Muscle of leg (tissue), 11 donors: ENCODE results near the gene MAD1L1. TPM values are rescaled to one million over a fixed set of nuclear protein-coding genes. Genes with fewer than 3 reads are reported as not detected.
"Not testable (repeated sequence)": the region's sequence is repeated elsewhere in the genome, so short reads cannot be mapped to it uniquely, and the experiment has no call there.

ENCODE experiments used
- DNase-seq: peaks from one replicate; pipeline ENCODE4 v3.0.0; 2013
- H3K27ac ChIP-seq: one replicate; pipeline ENCODE4 v1.5.1; 2013; ENCODE audit warnings: mild to moderate bottlenecking, low read length, control low read depth
- H3K27me3 ChIP-seq: one replicate; pipeline ENCODE4 v1.6.1; 2013; ENCODE audit warnings: low read length; ENCODE audit not compliant: control insufficient read depth, insufficient read depth
- H3K36me3 ChIP-seq: one replicate; pipeline ENCODE4 v1.6.1; 2013; ENCODE audit warnings: low read length; ENCODE audit not compliant: control insufficient read depth, insufficient read depth
- H3K4me1 ChIP-seq: one replicate; pipeline ENCODE4 v1.6.1; 2013; ENCODE audit warnings: low read length; ENCODE audit not compliant: control insufficient read depth, insufficient read depth
- H3K4me3 ChIP-seq: one replicate; pipeline ENCODE4 v1.5.1; 2013; ENCODE audit warnings: low read length, control low read depth
- H3K9me3 ChIP-seq: replicated peaks from 2 replicates; pipeline ENCODE4 v1.6.1; 2013; ENCODE audit warnings: low read depth, low read length; ENCODE audit not compliant: control insufficient read depth
- WGBS: methylation state at CpG from one replicate; pipeline ENCODE4 v1.1.5; 2013; ENCODE audit warnings: missing lambda C conversion rate; ENCODE audit not compliant: insufficient coverage; 5-methylcytosine and 5-hydroxymethylcytosine counted together
- polyA plus RNA-seq, 8 donors: library from polyadenylated mRNA; unstranded; fragments of 120-200 nt; gene quantifications; one replicate each; pipeline versions ENCODE4 v1.2.1 to v1.2.3, GENCODE V29; 2013; ENCODE audit warnings: inconsistent platforms in 1 of 8, low replicate concordance in 1 of 8; ENCODE audit not compliant: insufficient read length in 8 of 8, insufficient read depth in 1 of 8
- total RNA-seq: library from RNA; stranded (reverse); fragments of 120-200 nt; gene quantifications from one replicate; pipeline ENCODE4 v1.2.4, GENCODE V29; 2013

The MAD1L1 gene
- total and polyA plus RNA-seq, 9 donors: 19.1 to 38.7 (median 21.8) TPM

- H3K27me3 ChIP-seq: no peaks in the 10 kb centered on the region
- WGBS: 80% methylated on average over 18 of the region's 19 CpGs
- H3K4me1 ChIP-seq: no peaks in the 10 kb centered on the region
- no peak overlapping the region for H3K4me3 ChIP-seq
- H3K36me3 ChIP-seq: peaks cover 14% of the 10 kb centered on the region
- peaks cover 2% of the 10 kb centered on the region for H3K9me3 ChIP-seq
- no peak overlapping the region for H3K27ac ChIP-seq
- no peak for DNase-seq
Measured at GRCh38 chr7:1981201-1981877, 251.4 kb downstream of the MAD1L1 start.

GRCh38 chr7:1979591-1980560, 252.9 kb downstream of the MAD1L1 start:
- no peak for DNase-seq
- H3K27ac ChIP-seq: no peak overlapping the region
- H3K27me3 ChIP-seq: no peaks in the 10 kb centered on the region
- H3K9me3 ChIP-seq: peaks cover 2% of the 10 kb centered on the region
- H3K4me1 ChIP-seq: peaks cover under 1% of the 10 kb centered on the region
- no peak overlapping the region for H3K4me3 ChIP-seq
- H3K36me3 ChIP-seq: peaks cover 14% of the 10 kb centered on the region
- 85% methylated on average over 38 of the region's 40 CpGs for WGBS

GRCh38 chr7:1978656-1979590, 253.8 kb downstream of the MAD1L1 start:
- DNase-seq: no peak
- WGBS: 96% methylated on average over 30 of the region's 31 CpGs
- Histone ChIP-seq H3K4me3 (no peak overlapping the region), H3K4me1 (peaks cover 7% of the 10 kb centered on the region), H3K9me3 (peaks cover 2% of the 10 kb centered on the region), H3K36me3 (peaks cover 14% of the 10 kb centered on the region), H3K27ac (no peak overlapping the region), H3K27me3 (no peaks in the 10 kb centered on the region)

- H3K9me3 ChIP-seq: peaks cover 2% of the 10 kb centered on the region
- WGBS: over 99% methylated on average over 11 of the region's 15 CpGs
- H3K27me3 ChIP-seq: no peaks in the 10 kb centered on the region
- no peak overlapping the region for H3K27ac ChIP-seq
- H3K36me3 ChIP-seq: peaks cover 14% of the 10 kb centered on the region
- no peak for DNase-seq
- no peak overlapping the region for H3K4me3 ChIP-seq
- H3K4me1 ChIP-seq: peaks cover 11% of the 10 kb centered on the region
Measured at GRCh38 chr7:1977876-1978441, 254.8 kb downstream of the MAD1L1 start.

GRCh38 chr7:1977059-1977875, 255.5 kb downstream of the MAD1L1 start:
- Histone ChIP-seq H3K36me3 (peaks cover 14% of the 10 kb centered on the region), H3K4me1 (peaks cover 11% of the 10 kb centered on the region), H3K4me3 (no peak overlapping the region), H3K27ac (no peak overlapping the region), H3K9me3 (peaks cover 2% of the 10 kb centered on the region), H3K27me3 (no peaks in the 10 kb centered on the region)
- no peak for DNase-seq
- 94% methylated on average over 36 of the region's 44 CpGs for WGBS

GRCh38 chr7:1976521-1976920, 256.2 kb downstream of the MAD1L1 start:
- WGBS: 73% methylated on average over 6 of the region's 8 CpGs
- H3K27ac ChIP-seq, DNase-seq, H3K4me3 ChIP-seq, H3K9me3 ChIP-seq, H3K27me3 ChIP-seq: not testable (repeated sequence)
- Histone ChIP-seq H3K36me3 (peaks cover 14% of the 10 kb centered on the region), H3K4me1 (peaks cover 11% of the 10 kb centered on the region)

- Histone ChIP-seq H3K27me3 (no peaks in the 10 kb centered on the region), H3K4me3 (no peak overlapping the region), H3K9me3 (peaks cover 2% of the 10 kb centered on the region), H3K27ac (no peak overlapping the region), H3K4me1 (peaks cover 11% of the 10 kb centered on the region), H3K36me3 (peaks cover 14% of the 10 kb centered on the region)
- WGBS: 90% methylated on average over 10 of the region's 12 CpGs
- no peak for DNase-seq
Measured at GRCh38 chr7:1975581-1975980, 257.2 kb downstream of the MAD1L1 start.

GRCh38 chr7:1975179-1975578, 257.6 kb downstream of the MAD1L1 start:
- Histone ChIP-seq H3K27me3 (no peaks in the 10 kb centered on the region), H3K4me1 (peaks cover 11% of the 10 kb centered on the region), H3K9me3 (peaks cover 2% of the 10 kb centered on the region), H3K27ac (no peak overlapping the region), H3K36me3 (peaks cover 13% of the 10 kb centered on the region), H3K4me3 (no peak overlapping the region)
- no peak for DNase-seq
- 88% methylated on average over 4 of the region's 7 CpGs for WGBS
